Neural progenitor cell (in vitro differentiated cells): ENCODE results near the gene ATAD3B. TPM values are rescaled to one million over a fixed set of nuclear protein-coding genes. Genes with fewer than 3 reads are reported as not detected.
"Not testable (repeated sequence)": the region's sequence is repeated elsewhere in the genome, so short reads cannot be mapped to it uniquely, and the experiment has no call there.

ENCODE experiments used
- DNase-seq: peaks from one replicate; pipeline ENCODE4 v3.0.0-alpha.2; 2016; ENCODE audit warnings: low spot score
- H2AFZ ChIP-seq: fragments of 200-600 bp; sonication (generic); replicated peaks from 2 replicates; pipeline ENCODE4 v1.6.1; 2016; ENCODE audit warnings: antibody characterized with exemption
- H3F3A ChIP-seq: fragments of 200-600 bp; sonication (generic); 2 replicates; pipeline ENCODE4 v1.6.1; 2016; ENCODE audit warnings: antibody characterized with exemption, low read depth
- H3K27ac ChIP-seq: fragments of 200-600 bp; sonication (generic); 2 replicates; pipeline ENCODE4 v1.5.1; 2016; ENCODE audit warnings: mild to moderate bottlenecking
- H3K27me3 ChIP-seq: fragments of 200-600 bp; sonication (generic); 2 replicates; pipeline ENCODE4 v1.6.1; 2016; ENCODE audit warnings: mild to moderate bottlenecking, moderate library complexity
- H3K36me3 ChIP-seq: fragments of 200-600 bp; sonication (generic); 2 replicates; pipeline ENCODE4 v1.5.1; 2016
- H3K4me1 ChIP-seq: fragments of 200-600 bp; sonication (generic); 2 replicates; pipeline ENCODE4 v1.6.1; 2016; ENCODE audit warnings: mixed run types
- H3K4me2 ChIP-seq: fragments of 200-600 bp; sonication (generic); 2 replicates; pipeline ENCODE4 v1.6.1; 2016
- H3K4me3 ChIP-seq: fragments of 200-600 bp; sonication (generic); 2 replicates; pipeline ENCODE4 v1.5.1; 2016
- H3K79me2 ChIP-seq: fragments of 200-600 bp; sonication (generic); 2 replicates; pipeline ENCODE4 v1.6.1; 2016; ENCODE audit warnings: low read depth
- H3K9ac ChIP-seq: fragments of 200-600 bp; sonication (generic); 2 replicates; pipeline ENCODE4 v1.6.1; 2016
- H3K9me3 ChIP-seq: fragments of 200-600 bp; sonication (generic); 2 replicates; pipeline ENCODE4 v1.5.1; 2016; ENCODE audit warnings: low read depth
- H4K20me1 ChIP-seq: fragments of 200-600 bp; sonication (generic); 2 replicates; pipeline ENCODE4 v1.6.1; 2016; ENCODE audit warnings: low read depth
- H3K27ac Mint-ChIP-seq: 3 replicates; pipeline ENCODE4 v1.8.0; 2021; ENCODE audit warnings: mixed read lengths
- H3K27me3 Mint-ChIP-seq: 2 replicates; pipeline ENCODE4 v1.8.0; 2022; ENCODE audit warnings: low read depth, mild to moderate bottlenecking, inconsistent platforms, moderate library complexity, mixed read lengths; ENCODE audit not compliant: insufficient read depth
- H3K36me3 Mint-ChIP-seq: 3 replicates; pipeline ENCODE4 v1.8.0; 2021; ENCODE audit warnings: mixed read lengths
- H3K4me1 Mint-ChIP-seq: 3 replicates; pipeline ENCODE4 v1.8.0; 2021; ENCODE audit warnings: mixed read lengths
- H3K4me3 Mint-ChIP-seq: 3 replicates; pipeline ENCODE4 v1.8.0; 2021; ENCODE audit warnings: mild to moderate bottlenecking, moderate library complexity, mixed read lengths
- H3K9me3 Mint-ChIP-seq: 3 replicates; pipeline ENCODE4 v1.8.0; 2020; ENCODE audit warnings: mixed read lengths
- CTCF ChIP-seq: fragments of 200-600 bp; sonication (generic); IDR thresholded peaks from 2 replicates; pipeline ENCODE4 v1.5.1; 2017; ENCODE audit warnings: antibody characterized with exemption, mild to moderate bottlenecking
- EZH2 ChIP-seq: fragments of 200-600 bp; sonication (generic); IDR thresholded peaks from 2 replicates; pipeline ENCODE4 v1.6.1; 2017; ENCODE audit warnings: antibody characterized with exemption, mild to moderate bottlenecking, moderate library complexity
- EZH2phosphoT487 ChIP-seq: fragments of 200-600 bp; sonication (generic); IDR thresholded peaks from 2 replicates; pipeline ENCODE4 v1.6.1; 2017; ENCODE audit warnings: antibody characterized with exemption
- total RNA-seq: library from RNA; depleted of rRNA; stranded (reverse); fragments of >200 nt; gene quantifications from 2 replicates; pipeline ENCODE4 v1.2.3, GENCODE V29; 2015; ENCODE audit warnings: low replicate concordance

ATAD3B gene
- total RNA-seq, 1 donor from 2014 or later, result 9.3 TPM

- Mint-ChIP-seq H3K27me3 (peaks cover 3% of the 10 kb centered on the region), H3K4me3 (no peak within 1 kb of the TSS), H3K27ac (no peak within 1 kb of the TSS), H3K4me1 (no peaks in the 10 kb centered on the region), H3K9me3 (no peaks in the 10 kb centered on the region), H3K36me3 (no peaks in the 10 kb centered on the region)
- no peak for TF ChIP-seq EZH2
- TF ChIP-seq CTCF, result no peak
- no peak for TF ChIP-seq EZH2phosphoT487
- H3K4me3 ChIP-seq, result no peak within 1 kb of the TSS
- H3K36me3 ChIP-seq, result no peaks in the 10 kb centered on the region
- H3K9me3 ChIP-seq, result no peaks in the 10 kb centered on the region
- no peak for DNase-seq
- H3F3A ChIP-seq, result no peaks in the 10 kb centered on the region
- no peaks in the 10 kb centered on the region for H3K27me3 ChIP-seq
- H2AFZ ChIP-seq, result no peak within 1 kb of the TSS
- no peaks in the 10 kb centered on the region for H3K79me2 ChIP-seq
- no peaks in the 10 kb centered on the region for H3K4me1 ChIP-seq
- H4K20me1 ChIP-seq, result no peaks in the 10 kb centered on the region
- peak within 1 kb of the TSS; percentile 49 for H3K9ac ChIP-seq
- no peak within 1 kb of the TSS for H3K4me2 ChIP-seq
- no peak within 1 kb of the TSS for H3K27ac ChIP-seq
Observed at GRCh38 chr1:1449099-1449739, 22.3 kb upstream of the ATAD3B start, which contains the start of gene ATAD3C. TSS of gene ATAD3C (plus strand) at chr1:1449689. CDS start at chr1:1450684, 995 bp downstream.

GRCh38 chr1:1450616-1451015 lies 20.9 kb upstream of the ATAD3B start:
- not testable (repeated sequence) for H3K27ac ChIP-seq, H3K4me3 Mint-ChIP-seq, H3K27me3 ChIP-seq, H3K27me3 Mint-ChIP-seq, H3K4me1 Mint-ChIP-seq, H3K4me2 ChIP-seq, H4K20me1 ChIP-seq, H3K9me3 ChIP-seq, H3F3A ChIP-seq, H2AFZ ChIP-seq, H3K79me2 ChIP-seq, H3K4me1 ChIP-seq, DNase-seq, H3K9ac ChIP-seq, H3K36me3 Mint-ChIP-seq, H3K36me3 ChIP-seq, H3K9me3 Mint-ChIP-seq, H3K27ac Mint-ChIP-seq, H3K4me3 ChIP-seq

- TF ChIP-seq EZH2phosphoT487 (no peak), CTCF (no peak), EZH2 (no peak)
- no peaks in the 10 kb centered on the region for H3K79me2 ChIP-seq
- H3K36me3 Mint-ChIP-seq, result no peaks in the 10 kb centered on the region
- no peaks in the 10 kb centered on the region for H3K4me1 Mint-ChIP-seq
- no peak for DNase-seq
- H3K27me3 Mint-ChIP-seq, result peaks cover 3% of the 10 kb centered on the region
- H3K4me1 ChIP-seq, result no peaks in the 10 kb centered on the region
- H3K9me3 Mint-ChIP-seq, result no peaks in the 10 kb centered on the region
- H3K4me2 ChIP-seq, result no peak overlapping the region
- no peak overlapping the region for H3K4me3 ChIP-seq
- H3K9ac ChIP-seq, result no peak overlapping the region
- H3K27ac Mint-ChIP-seq, result no peak overlapping the region
- no peaks in the 10 kb centered on the region for H4K20me1 ChIP-seq
- no peaks in the 10 kb centered on the region for H3F3A ChIP-seq
- H2AFZ ChIP-seq, result no peak overlapping the region
- H3K27ac ChIP-seq, result no peak overlapping the region
- no peaks in the 10 kb centered on the region for H3K9me3 ChIP-seq
- H3K36me3 ChIP-seq, result no peaks in the 10 kb centered on the region
- no peaks in the 10 kb centered on the region for H3K27me3 ChIP-seq
- no peak overlapping the region for H3K4me3 Mint-ChIP-seq
Observed at GRCh38 chr1:1451696-1452364, 19.7 kb upstream of the ATAD3B start.

- H4K20me1 ChIP-seq, H3K4me1 ChIP-seq, H3K79me2 ChIP-seq, H3K36me3 Mint-ChIP-seq, H3K4me3 Mint-ChIP-seq, H3K9ac ChIP-seq, H3K4me3 ChIP-seq, H3K36me3 ChIP-seq, H3K27me3 Mint-ChIP-seq, DNase-seq, H3F3A ChIP-seq, H3K9me3 ChIP-seq, H3K27me3 ChIP-seq, H2AFZ ChIP-seq, H3K9me3 Mint-ChIP-seq, H3K4me2 ChIP-seq, H3K27ac ChIP-seq, H3K4me1 Mint-ChIP-seq, H3K27ac Mint-ChIP-seq: not testable (repeated sequence)
Observed at GRCh38 chr1:1452365-1452739, 19.2 kb upstream of the ATAD3B start.
